ENCODE measurements around the gene PCNX2.

Gene PCNX2

DNA sequence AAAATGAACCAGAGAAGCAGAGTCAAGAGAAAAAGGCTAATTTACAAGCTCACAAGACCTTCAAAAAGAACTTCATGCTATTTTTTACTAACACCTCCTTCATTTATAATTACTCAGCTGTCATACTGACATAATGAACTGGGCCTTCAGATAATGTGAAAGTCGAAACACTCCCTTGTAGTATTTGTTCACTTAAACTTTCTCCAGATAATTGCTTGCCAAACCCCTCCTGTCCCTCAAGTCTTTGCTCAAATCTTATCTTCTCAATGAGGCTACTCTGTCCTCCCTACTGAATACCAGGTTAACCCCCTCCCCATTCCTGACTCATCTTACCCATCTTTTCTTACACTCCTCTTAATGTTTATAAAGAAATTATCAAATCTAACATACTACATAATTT, 20.9 kb upstream of the PCNX2 start:
- no peak overlapping the region for H3K27ac ChIP-seq (ENCODE audit: insufficient read depth, low read length, poor library complexity, severe bottlenecking)
- H3K4me3 ChIP-seq (ENCODE audit: insufficient read depth, low read depth, low read length, poor library complexity, severe bottlenecking) = no peak overlapping the region
- no peaks in the 10 kb centered on the region for H3K4me1 ChIP-seq (ENCODE audit: control insufficient read depth, insufficient read depth, low read length, poor library complexity, severe bottlenecking)
- no peaks in the 10 kb centered on the region for H3K36me3 ChIP-seq (ENCODE audit: control insufficient read depth, insufficient read depth, low read length)
- no peak for DNase-seq
- H3K9me3 ChIP-seq (ENCODE audit: control insufficient read depth, low read length) = no peaks in the 10 kb centered on the region
- H3K27me3 ChIP-seq (replicated peaks; ENCODE audit: control insufficient read depth, insufficient read depth, low read length, poor library complexity, severe bottlenecking) = no peaks in the 10 kb centered on the region

DNA sequence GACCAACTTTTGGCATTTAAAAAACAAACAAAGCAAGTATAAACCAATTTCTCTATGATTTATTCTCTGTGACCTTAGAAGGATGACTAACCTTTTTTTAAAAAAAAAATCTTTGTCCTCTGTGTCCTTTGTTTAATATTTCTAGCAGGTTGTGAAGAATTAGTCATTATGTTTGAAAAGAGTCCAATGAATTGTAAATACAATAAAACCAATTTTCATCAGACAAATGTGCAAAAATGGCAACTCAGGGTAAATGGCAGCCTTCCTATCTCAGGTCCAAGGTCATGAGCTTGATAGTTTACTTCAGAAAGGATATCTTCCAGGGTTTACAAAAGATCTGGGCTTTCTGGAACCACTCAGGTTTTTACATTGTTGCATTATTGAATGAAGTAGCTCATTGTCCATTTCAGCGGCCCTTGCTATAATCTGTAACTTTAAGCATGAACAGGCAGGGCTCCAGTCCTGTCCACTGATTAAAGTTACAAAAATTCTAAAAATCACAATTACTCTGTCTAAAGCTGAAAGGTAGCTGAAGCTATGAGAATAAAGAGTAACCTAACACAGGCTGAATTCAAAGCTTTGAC, 20.3 kb upstream of the PCNX2 start:
- Histone ChIP-seq H3K27me3 (replicated peaks; ENCODE audit: control insufficient read depth, insufficient read depth, low read length, poor library complexity, severe bottlenecking) (no peaks in the 10 kb centered on the region), H3K4me3 (ENCODE audit: insufficient read depth, low read depth, low read length, poor library complexity, severe bottlenecking) (no peak overlapping the region), H3K4me1 (ENCODE audit: control insufficient read depth, insufficient read depth, low read length, poor library complexity, severe bottlenecking) (no peaks in the 10 kb centered on the region), H3K27ac (ENCODE audit: insufficient read depth, low read length, poor library complexity, severe bottlenecking) (no peak overlapping the region), H3K9me3 (ENCODE audit: control insufficient read depth, low read length) (no peaks in the 10 kb centered on the region), H3K36me3 (ENCODE audit: control insufficient read depth, insufficient read depth, low read length) (no peaks in the 10 kb centered on the region)
- no peak for DNase-seq

DNA sequence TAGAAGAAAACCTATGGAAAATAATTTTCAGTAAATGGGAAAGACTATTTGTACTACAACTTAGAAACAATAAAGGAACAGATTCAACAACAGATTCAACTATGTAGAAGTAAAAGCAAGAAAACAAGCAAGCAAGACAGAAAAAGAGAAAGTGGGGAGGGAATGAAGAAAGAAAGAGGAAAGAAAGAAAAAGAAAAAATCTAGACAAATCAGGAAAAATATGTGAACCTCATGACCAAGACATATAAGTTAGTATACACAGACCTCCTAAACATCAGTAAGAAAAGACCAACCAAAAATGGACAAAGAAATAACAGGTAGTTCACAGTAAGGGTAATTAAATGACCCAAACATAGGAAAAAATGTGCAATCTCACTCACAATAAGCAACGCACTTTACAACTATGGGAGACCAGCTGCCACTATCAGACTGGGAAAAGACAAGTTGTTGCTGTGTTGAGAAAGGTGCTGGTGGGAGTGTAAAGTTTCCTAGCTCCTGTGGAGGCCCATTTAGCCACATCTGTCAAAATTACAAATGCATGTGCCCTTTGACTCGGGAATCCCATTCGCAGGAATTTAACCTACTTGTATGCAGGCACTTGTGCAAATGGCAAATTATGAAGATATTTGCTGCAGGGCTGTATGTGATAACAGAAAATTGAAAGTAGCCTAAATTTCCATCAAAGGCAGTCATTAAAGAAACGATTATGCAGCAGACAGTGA, 18.1 kb upstream of the PCNX2 start:
- H3K9me3 ChIP-seq (ENCODE audit: control insufficient read depth, low read length) = no peaks in the 10 kb centered on the region
- H3K4me1 ChIP-seq (ENCODE audit: control insufficient read depth, insufficient read depth, low read length, poor library complexity, severe bottlenecking) = no peaks in the 10 kb centered on the region
- no peak for DNase-seq
- no peak overlapping the region for H3K27ac ChIP-seq (ENCODE audit: insufficient read depth, low read length, poor library complexity, severe bottlenecking)
- H3K36me3 ChIP-seq (ENCODE audit: control insufficient read depth, insufficient read depth, low read length) = no peaks in the 10 kb centered on the region
- no peaks in the 10 kb centered on the region for H3K27me3 ChIP-seq (replicated peaks; ENCODE audit: control insufficient read depth, insufficient read depth, low read length, poor library complexity, severe bottlenecking)
- no peak overlapping the region for H3K4me3 ChIP-seq (ENCODE audit: insufficient read depth, low read depth, low read length, poor library complexity, severe bottlenecking)

DNA sequence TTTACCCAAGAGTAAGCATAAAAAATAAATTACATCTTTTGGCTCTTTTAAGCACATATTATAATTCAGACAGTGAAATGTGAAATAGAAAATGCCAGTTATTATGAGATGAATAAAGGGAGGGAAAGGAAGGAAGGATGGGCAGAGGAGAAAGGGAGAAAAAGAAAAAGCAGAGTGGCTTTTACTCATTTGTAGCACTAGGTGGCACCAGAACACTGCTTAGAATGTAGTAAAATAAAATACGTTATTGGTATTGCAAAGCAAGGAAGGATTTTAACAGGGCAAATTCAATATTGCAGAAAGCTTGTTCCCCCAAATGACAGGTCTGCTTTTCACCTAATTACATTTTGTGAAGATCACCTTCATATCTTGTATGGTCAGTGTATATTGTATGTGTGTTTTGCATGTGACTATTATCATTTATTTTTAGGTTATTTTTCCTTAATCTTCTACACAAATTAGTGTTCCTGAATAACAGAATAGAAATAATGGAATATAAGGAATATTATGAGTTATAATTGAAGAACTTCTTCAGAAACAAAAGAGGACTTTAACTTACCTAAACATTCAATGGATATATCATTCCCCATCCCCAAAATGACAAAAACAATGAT, 9.1 kb upstream of the PCNX2 start:
- Histone ChIP-seq H3K27me3 (replicated peaks; ENCODE audit: control insufficient read depth, insufficient read depth, low read length, poor library complexity, severe bottlenecking) (no peaks in the 10 kb centered on the region), H3K4me3 (ENCODE audit: insufficient read depth, low read depth, low read length, poor library complexity, severe bottlenecking) (no peak overlapping the region), H3K27ac (ENCODE audit: insufficient read depth, low read length, poor library complexity, severe bottlenecking) (no peak overlapping the region), H3K9me3 (ENCODE audit: control insufficient read depth, low read length) (no peaks in the 10 kb centered on the region), H3K36me3 (ENCODE audit: control insufficient read depth, insufficient read depth, low read length) (no peaks in the 10 kb centered on the region), H3K4me1 (ENCODE audit: control insufficient read depth, insufficient read depth, low read length, poor library complexity, severe bottlenecking) (no peaks in the 10 kb centered on the region)
- DNase-seq = no peak

DNA sequence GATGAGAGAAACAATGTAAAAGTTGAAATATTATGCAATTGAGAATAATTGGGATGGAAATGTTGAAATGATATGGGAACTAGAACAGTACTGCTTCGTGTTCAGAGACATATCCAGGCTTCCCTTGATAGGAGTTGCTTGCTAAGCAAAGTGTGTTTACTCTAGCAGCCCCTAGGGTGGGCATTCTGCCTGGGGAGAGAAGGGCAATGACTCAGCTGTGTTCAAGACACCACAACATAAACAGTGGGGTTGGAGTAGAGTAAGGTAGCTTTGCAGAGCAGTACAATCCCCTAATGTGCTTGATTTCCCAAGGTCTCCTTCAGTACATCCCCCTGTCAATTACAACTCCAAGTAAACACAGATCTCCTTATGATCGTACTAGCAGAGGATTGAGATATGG, 4.8 kb upstream of the PCNX2 start:
- no peaks in the 10 kb centered on the region for H3K9me3 ChIP-seq (ENCODE audit: control insufficient read depth, low read length)
- no peak for DNase-seq
- no peaks in the 10 kb centered on the region for H3K36me3 ChIP-seq (ENCODE audit: control insufficient read depth, insufficient read depth, low read length)
- peaks cover 5% of the 10 kb centered on the region for H3K4me1 ChIP-seq (ENCODE audit: control insufficient read depth, insufficient read depth, low read length, poor library complexity, severe bottlenecking)
- no peaks in the 10 kb centered on the region for H3K27me3 ChIP-seq (replicated peaks; ENCODE audit: control insufficient read depth, insufficient read depth, low read length, poor library complexity, severe bottlenecking)
- H3K4me3 ChIP-seq (ENCODE audit: insufficient read depth, low read depth, low read length, poor library complexity, severe bottlenecking) = no peak overlapping the region
- H3K27ac ChIP-seq (ENCODE audit: insufficient read depth, low read length, poor library complexity, severe bottlenecking) = no peak overlapping the region

DNA sequence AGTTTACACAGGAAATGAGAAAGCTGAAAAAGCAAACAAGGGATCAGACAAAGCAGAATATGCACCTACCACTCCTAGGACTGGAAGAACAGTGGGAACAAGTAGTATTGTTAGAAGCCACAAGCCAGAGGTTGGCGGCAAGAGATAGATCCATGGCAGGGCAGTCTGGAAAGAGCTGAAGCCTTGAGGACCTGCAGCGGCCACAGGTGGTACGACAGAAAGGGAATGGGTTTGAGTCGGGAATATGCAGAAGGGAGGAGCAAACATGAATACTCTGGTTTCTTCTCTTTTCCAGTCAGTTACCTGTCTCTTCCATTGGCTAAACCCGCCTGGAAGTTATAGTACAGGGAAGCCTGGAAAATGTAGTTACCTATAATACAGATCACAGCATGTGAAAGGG, 3.9 kb upstream of the PCNX2 start:
- Histone ChIP-seq H3K9me3 (ENCODE audit: control insufficient read depth, low read length) (no peaks in the 10 kb centered on the region), H3K27me3 (replicated peaks; ENCODE audit: control insufficient read depth, insufficient read depth, low read length, poor library complexity, severe bottlenecking) (no peaks in the 10 kb centered on the region), H3K27ac (ENCODE audit: insufficient read depth, low read length, poor library complexity, severe bottlenecking) (no peak overlapping the region), H3K4me1 (ENCODE audit: control insufficient read depth, insufficient read depth, low read length, poor library complexity, severe bottlenecking) (peaks cover 5% of the 10 kb centered on the region), H3K36me3 (ENCODE audit: control insufficient read depth, insufficient read depth, low read length) (no peaks in the 10 kb centered on the region), H3K4me3 (ENCODE audit: insufficient read depth, low read depth, low read length, poor library complexity, severe bottlenecking) (no peak overlapping the region)
- no peak for DNase-seq

DNA sequence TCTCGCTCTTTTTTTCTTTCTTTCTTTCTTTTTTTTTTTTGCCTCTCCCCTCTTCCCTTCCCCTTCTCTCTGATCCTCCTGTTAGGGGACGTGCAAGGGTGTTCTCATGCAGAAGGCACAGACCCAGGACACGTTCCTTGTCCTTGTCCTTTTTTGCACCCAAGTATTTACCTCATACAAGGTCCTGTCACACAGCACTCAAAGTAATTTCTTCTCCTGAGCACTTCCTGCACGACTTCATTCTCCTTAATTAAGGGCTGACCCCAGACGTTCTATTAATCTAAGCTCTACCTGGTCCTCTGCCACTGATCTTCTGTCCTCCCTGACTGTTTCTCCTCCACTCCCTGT, 424 bp upstream of the PCNX2 start:
- H3K4me3 ChIP-seq (ENCODE audit: insufficient read depth, low read depth, low read length, poor library complexity, severe bottlenecking) = peak overlapping the region; percentile 85
- peaks cover 9% of the 10 kb centered on the region for H3K4me1 ChIP-seq (ENCODE audit: control insufficient read depth, insufficient read depth, low read length, poor library complexity, severe bottlenecking)
- H3K9me3 ChIP-seq (ENCODE audit: control insufficient read depth, low read length) = no peaks in the 10 kb centered on the region
- H3K27me3 ChIP-seq (replicated peaks; ENCODE audit: control insufficient read depth, insufficient read depth, low read length, poor library complexity, severe bottlenecking) = no peaks in the 10 kb centered on the region
- H3K27ac ChIP-seq (ENCODE audit: insufficient read depth, low read length, poor library complexity, severe bottlenecking) = peak overlapping the region; percentile 71
- H3K36me3 ChIP-seq (ENCODE audit: control insufficient read depth, insufficient read depth, low read length) = no peaks in the 10 kb centered on the region
- no peak for DNase-seq

DNA sequence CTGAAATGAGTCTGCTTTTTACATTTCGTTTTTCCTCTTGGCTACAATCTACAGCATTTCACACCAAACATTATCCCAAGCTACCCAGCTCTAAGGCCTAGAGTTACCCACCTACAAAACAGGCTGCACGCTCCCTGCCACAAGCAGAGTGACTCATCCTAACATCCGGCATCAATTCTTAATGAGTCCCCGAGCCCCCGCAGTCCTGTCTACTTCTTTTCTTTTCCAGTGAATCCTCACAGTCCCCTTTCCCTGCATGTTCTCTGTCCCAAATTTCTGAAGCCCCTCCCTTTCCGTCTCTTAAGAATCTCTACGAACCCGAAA, 650 bp downstream of the PCNX2 start:
- H3K27me3 ChIP-seq (replicated peaks; ENCODE audit: control insufficient read depth, insufficient read depth, low read length, poor library complexity, severe bottlenecking) = no peaks in the 10 kb centered on the region
- peak overlapping the region; percentile 85 for H3K4me3 ChIP-seq (ENCODE audit: insufficient read depth, low read depth, low read length, poor library complexity, severe bottlenecking)
- H3K27ac ChIP-seq (ENCODE audit: insufficient read depth, low read length, poor library complexity, severe bottlenecking) = peak overlapping the region; percentile 71
- no peaks in the 10 kb centered on the region for H3K36me3 ChIP-seq (ENCODE audit: control insufficient read depth, insufficient read depth, low read length)
- H3K4me1 ChIP-seq (ENCODE audit: control insufficient read depth, insufficient read depth, low read length, poor library complexity, severe bottlenecking) = peaks cover 9% of the 10 kb centered on the region
- peak; percentile 15 to 32 (median 26) for DNase-seq
- H3K9me3 ChIP-seq (ENCODE audit: control insufficient read depth, low read length) = no peaks in the 10 kb centered on the region

DNA sequence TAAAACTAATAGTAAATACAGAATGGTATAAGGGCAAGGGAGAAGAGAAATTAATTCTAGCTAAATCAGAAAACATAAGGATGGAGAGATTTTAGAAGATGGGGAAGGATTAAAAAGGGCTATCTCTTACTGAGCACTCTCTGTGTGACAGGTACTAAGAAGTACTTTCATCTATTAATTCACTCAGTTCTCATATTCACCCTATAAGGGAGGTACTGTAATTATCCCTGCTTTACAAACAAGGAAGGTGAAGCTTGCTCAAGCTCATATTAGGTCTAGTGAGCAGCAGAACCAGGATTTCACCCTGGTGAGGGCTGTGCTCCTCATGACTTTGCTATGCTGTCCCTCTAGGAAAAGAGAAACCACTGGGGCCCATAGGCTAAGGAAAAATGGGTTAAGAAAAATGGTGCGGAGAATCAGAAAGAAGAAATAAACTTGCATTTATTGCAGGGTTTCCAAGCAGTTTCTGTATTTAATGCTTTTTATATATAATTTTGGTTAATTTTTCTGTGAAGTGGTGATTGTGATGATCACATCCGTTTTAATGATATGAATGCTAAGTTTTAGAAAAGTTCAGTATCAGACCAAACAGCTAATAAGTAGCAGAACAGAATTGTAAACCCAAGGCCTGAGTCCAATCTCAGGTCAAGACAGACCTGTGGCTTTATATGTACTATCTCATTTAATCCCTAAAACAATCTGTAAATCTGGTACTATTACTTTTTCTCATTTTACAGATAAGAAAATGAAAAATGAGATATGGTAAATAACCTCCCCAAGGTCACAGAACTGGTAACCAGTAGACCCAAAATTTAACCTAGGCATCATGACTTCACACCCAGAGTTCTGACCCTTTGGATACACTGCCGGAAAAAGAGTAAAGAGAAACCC, 1.7 kb downstream of the PCNX2 start:
- DNase-seq = no peak
- Histone ChIP-seq H3K4me1 (ENCODE audit: control insufficient read depth, insufficient read depth, low read length, poor library complexity, severe bottlenecking) (peaks cover 9% of the 10 kb centered on the region), H3K9me3 (ENCODE audit: control insufficient read depth, low read length) (no peaks in the 10 kb centered on the region), H3K27me3 (replicated peaks; ENCODE audit: control insufficient read depth, insufficient read depth, low read length, poor library complexity, severe bottlenecking) (no peaks in the 10 kb centered on the region), H3K27ac (ENCODE audit: insufficient read depth, low read length, poor library complexity, severe bottlenecking) (no peak overlapping the region), H3K36me3 (ENCODE audit: control insufficient read depth, insufficient read depth, low read length) (peaks cover 3% of the 10 kb centered on the region), H3K4me3 (ENCODE audit: insufficient read depth, low read depth, low read length, poor library complexity, severe bottlenecking) (no peak overlapping the region)
